Ectodermal cell (in vitro differentiated cells): ENCODE measurements around the gene CLEC16A.

Source experiments
- H3K27ac ChIP-seq: 2 replicates; pipeline ENCODE4 v1.7.0; 2013; ENCODE audit warnings: mild to moderate bottlenecking, low read depth, low read length; ENCODE audit not compliant: insufficient read depth, poor library complexity, severe bottlenecking
- H3K27me3 ChIP-seq: 2 replicates; pipeline ENCODE4 v1.7.0; 2013; ENCODE audit warnings: mild to moderate bottlenecking, low read length; ENCODE audit not compliant: insufficient read depth, control insufficient read depth, poor library complexity, severe bottlenecking
- H3K36me3 ChIP-seq: one replicate; pipeline ENCODE4 v1.7.0; 2013; ENCODE audit warnings: low read length; ENCODE audit not compliant: control insufficient read depth, insufficient read depth
- H3K4me1 ChIP-seq: one replicate; pipeline ENCODE4 v1.7.0; 2013; ENCODE audit warnings: low read length; ENCODE audit not compliant: control insufficient read depth, insufficient read depth
- H3K4me3 ChIP-seq: 2 replicates; pipeline ENCODE4 v1.7.0; 2013; ENCODE audit warnings: low read depth, low read length, control low read depth; ENCODE audit not compliant: insufficient read depth
- H3K9me3 ChIP-seq: 2 replicates; pipeline ENCODE4 v1.7.0; 2013; ENCODE audit warnings: mild to moderate bottlenecking, low read length, moderate library complexity; ENCODE audit not compliant: control insufficient read depth
- WGBS, 2 experiments: methylation state at CpG; one replicate each; pipeline ENCODE4 v1.1.7; 2013; ENCODE audit warnings: missing lambda C conversion rate in 2 of 2; 5-methylcytosine and 5-hydroxymethylcytosine counted together

Gene CLEC16A

GRCh38 chr16:11180489-11180888 is 236.1 kb downstream of the CLEC16A start:
- no peaks in the 10 kb centered on the region for H3K9me3 ChIP-seq
- H3K4me1 ChIP-seq: peaks cover 14% of the 10 kb centered on the region
- 93% methylated on average over 6 of the region's 6 CpGs for WGBS, 2 experiments
- no peak overlapping the region for H3K27ac ChIP-seq
- H3K27me3 ChIP-seq: no peaks in the 10 kb centered on the region
- H3K36me3 ChIP-seq: no peaks in the 10 kb centered on the region
- H3K4me3 ChIP-seq: no peak overlapping the region

GRCh38 chr16:11181242-11181898 is 237.0 kb downstream of the CLEC16A start:
- H3K4me1 ChIP-seq: peaks cover 14% of the 10 kb centered on the region
- no peak overlapping the region for H3K4me3 ChIP-seq
- no peaks in the 10 kb centered on the region for H3K9me3 ChIP-seq
- 86 to 87% methylated on average over 20 of the region's 20 CpGs for WGBS, 2 experiments
- no peak overlapping the region for H3K27ac ChIP-seq
- H3K36me3 ChIP-seq: no peaks in the 10 kb centered on the region
- H3K27me3 ChIP-seq: no peaks in the 10 kb centered on the region

- Histone ChIP-seq H3K36me3 (no peaks in the 10 kb centered on the region), H3K4me1 (peaks cover 14% of the 10 kb centered on the region), H3K27me3 (no peaks in the 10 kb centered on the region), H3K27ac (no peak overlapping the region), H3K9me3 (no peaks in the 10 kb centered on the region), H3K4me3 (no peak overlapping the region)
- WGBS, 2 experiments: 76 to 79% methylated on average over 12 of the region's 12 CpGs
Measured at GRCh38 chr16:11181899-11182279, 237.5 kb downstream of the CLEC16A start.

- Histone ChIP-seq H3K4me1 (peaks cover 14% of the 10 kb centered on the region), H3K27ac (no peak overlapping the region), H3K9me3 (no peaks in the 10 kb centered on the region), H3K27me3 (no peaks in the 10 kb centered on the region), H3K4me3 (no peak overlapping the region), H3K36me3 (no peaks in the 10 kb centered on the region)
- 74 to 75% methylated on average over 14 of the region's 14 CpGs for WGBS, 2 experiments
Measured at GRCh38 chr16:11182411-11182810, 238.0 kb downstream of the CLEC16A start.

GRCh38 chr16:11183035-11183812 is 238.9 kb downstream of the CLEC16A start:
- peaks cover 14% of the 10 kb centered on the region for H3K4me1 ChIP-seq
- H3K4me3 ChIP-seq: no peak overlapping the region
- no peak overlapping the region for H3K27ac ChIP-seq
- 61% methylated on average over 25 of the region's 25 CpGs for WGBS, 2 experiments
- H3K27me3 ChIP-seq: no peaks in the 10 kb centered on the region
- H3K9me3 ChIP-seq: no peaks in the 10 kb centered on the region
- H3K36me3 ChIP-seq: no peaks in the 10 kb centered on the region

- Histone ChIP-seq H3K36me3 (no peaks in the 10 kb centered on the region), H3K4me3 (no peak overlapping the region), H3K27me3 (no peaks in the 10 kb centered on the region), H3K4me1 (peaks cover 14% of the 10 kb centered on the region), H3K27ac (no peak overlapping the region), H3K9me3 (no peaks in the 10 kb centered on the region)
- WGBS, 2 experiments: 90 to 91% methylated on average over 10 of the region's 10 CpGs
Measured at GRCh38 chr16:11183951-11184350, 239.6 kb downstream of the CLEC16A start.

GRCh38 chr16:11187522-11188023 is 243.2 kb downstream of the CLEC16A start:
- peaks cover 8% of the 10 kb centered on the region for H3K4me1 ChIP-seq
- H3K27ac ChIP-seq: no peak overlapping the region
- no peaks in the 10 kb centered on the region for H3K9me3 ChIP-seq
- H3K4me3 ChIP-seq: no peak overlapping the region
- H3K27me3 ChIP-seq: no peaks in the 10 kb centered on the region
- WGBS, 2 experiments: 82% methylated on average over 6 of the region's 6 CpGs
- no peaks in the 10 kb centered on the region for H3K36me3 ChIP-seq

GRCh38 chr16:11188801-11189740 is 244.7 kb downstream of the CLEC16A start:
- H3K27ac ChIP-seq: no peak overlapping the region
- WGBS, 2 experiments: 92 to 94% methylated on average over 23 of the region's 23 CpGs

GRCh38 chr16:11190588-11191560 is 246.5 kb downstream of the CLEC16A start:
- Histone ChIP-seq H3K36me3 (no peaks in the 10 kb centered on the region), H3K27ac (no peak overlapping the region), H3K4me1 (no peaks in the 10 kb centered on the region), H3K4me3 (no peak overlapping the region), H3K27me3 (no peaks in the 10 kb centered on the region), H3K9me3 (no peaks in the 10 kb centered on the region)
- WGBS, 2 experiments: 90 to 92% methylated on average over 15 of the region's 15 CpGs

More at GRCh38 chr16:11188801-11189740, 244.7 kb downstream of the CLEC16A start:
- Histone ChIP-seq H3K27me3 (no peaks in the 10 kb centered on the region), H3K9me3 (no peaks in the 10 kb centered on the region), H3K4me3 (no peak overlapping the region), H3K4me1 (no peaks in the 10 kb centered on the region), H3K36me3 (no peaks in the 10 kb centered on the region)
